ENCODE measurements around the gene CENPC. TPM values are rescaled to one million over a fixed set of nuclear protein-coding genes. Genes with fewer than 3 reads are reported as not detected.
"Not testable (repeated sequence)": the region's sequence is repeated elsewhere in the genome, so short reads cannot be mapped to it uniquely, and the experiment has no call there.

Gene CENPC
- total RNA-seq, 1 experiment from 2014 or later, result 11.6 TPM

GRCh38 chr4:67550451-67550850, 5.1 kb upstream of the CENPC start:
- DNase-seq (ENCODE audit: low spot score), result no peak

GRCh38 chr4:67549123-67549522, 3.8 kb upstream of the CENPC start:
- no peak for DNase-seq (ENCODE audit: low spot score)

GRCh38 chr4:67546971-67547370, 1.7 kb upstream of the CENPC start:
- DNase-seq (ENCODE audit: low spot score), result no peak

- DNase-seq (ENCODE audit: low spot score), result no peak
These were observed 677 bp upstream of the CENPC start for GRCh38 chr4:67546004-67546356.

GRCh38 chr4:67542076-67542475, 3.2 kb downstream of the CENPC start:
- no peak for DNase-seq (ENCODE audit: low spot score)

- no peak for DNase-seq (ENCODE audit: low spot score)
These were observed 5.5 kb downstream of the CENPC start for GRCh38 chr4:67539830-67540229.

- no peak for DNase-seq (ENCODE audit: low spot score)
These were observed 9.9 kb downstream of the CENPC start for GRCh38 chr4:67535280-67535840.

GRCh38 chr4:67533112-67533511, 12.2 kb downstream of the CENPC start:
- DNase-seq (ENCODE audit: low spot score), result no peak

GRCh38 chr4:67532397-67532796, 12.9 kb downstream of the CENPC start:
- DNase-seq (ENCODE audit: low spot score), result not testable (repeated sequence)

- DNase-seq (ENCODE audit: low spot score), result no peak
These were observed 13.8 kb downstream of the CENPC start for GRCh38 chr4:67531379-67531962.

- DNase-seq (ENCODE audit: low spot score), result not testable (repeated sequence)
These were observed 21.2 kb downstream of the CENPC start for GRCh38 chr4:67524140-67524539.

GRCh38 chr4:67522851-67523671, 22.2 kb downstream of the CENPC start:
- peak; percentile 12 for DNase-seq (ENCODE audit: low spot score)

GRCh38 chr4:67522230-67522629, 23.1 kb downstream of the CENPC start:
- DNase-seq (ENCODE audit: low spot score), result no peak

- DNase-seq (ENCODE audit: low spot score), result no peak
These were observed 23.8 kb downstream of the CENPC start for GRCh38 chr4:67521506-67521905.

- no peak for DNase-seq (ENCODE audit: low spot score)
These were observed 25.2 kb downstream of the CENPC start for GRCh38 chr4:67520141-67520540.

GRCh38 chr4:67512501-67512900, 32.8 kb downstream of the CENPC start:
- DNase-seq (ENCODE audit: low spot score), result no peak

GRCh38 chr4:67500373-67500772, 44.9 kb downstream of the CENPC start:
- DNase-seq (ENCODE audit: low spot score), result no peak

GRCh38 chr4:67499799-67500198, 45.5 kb downstream of the CENPC start:
- no peak for DNase-seq (ENCODE audit: low spot score)

GRCh38 chr4:67483868-67484602, 61.3 kb downstream of the CENPC start:
- no peak for DNase-seq (ENCODE audit: low spot score)

- DNase-seq (ENCODE audit: low spot score), result no peak
These were observed 64.5 kb downstream of the CENPC start for GRCh38 chr4:67480810-67481209.

- DNase-seq (ENCODE audit: low spot score), result no peak
These were observed 70.1 kb downstream of the CENPC start for GRCh38 chr4:67475155-67475554.

GRCh38 chr4:67470871-67471270, 74.4 kb downstream of the CENPC start:
- no peak for DNase-seq (ENCODE audit: low spot score)

GRCh38 chr4:67468830-67469229, 76.5 kb downstream of the CENPC start:
- DNase-seq (ENCODE audit: low spot score), result no peak
